ENCODE data around the gene C1QTNF12. TPM values are rescaled to one million over a fixed set of nuclear protein-coding genes. Genes with fewer than 3 reads are reported as not detected.
A peak's percentile ranks its signal among the peaks of the same experiment; 100 is the strongest.

C1QTNF12 gene, protein sequence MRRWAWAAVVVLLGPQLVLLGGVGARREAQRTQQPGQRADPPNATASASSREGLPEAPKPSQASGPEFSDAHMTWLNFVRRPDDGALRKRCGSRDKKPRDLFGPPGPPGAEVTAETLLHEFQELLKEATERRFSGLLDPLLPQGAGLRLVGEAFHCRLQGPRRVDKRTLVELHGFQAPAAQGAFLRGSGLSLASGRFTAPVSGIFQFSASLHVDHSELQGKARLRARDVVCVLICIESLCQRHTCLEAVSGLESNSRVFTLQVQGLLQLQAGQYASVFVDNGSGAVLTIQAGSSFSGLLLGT
- 0.28 and 2.1 TPM in 2 replicates for total RNA-seq (ENCODE audit: low replicate concordance)

DNA sequence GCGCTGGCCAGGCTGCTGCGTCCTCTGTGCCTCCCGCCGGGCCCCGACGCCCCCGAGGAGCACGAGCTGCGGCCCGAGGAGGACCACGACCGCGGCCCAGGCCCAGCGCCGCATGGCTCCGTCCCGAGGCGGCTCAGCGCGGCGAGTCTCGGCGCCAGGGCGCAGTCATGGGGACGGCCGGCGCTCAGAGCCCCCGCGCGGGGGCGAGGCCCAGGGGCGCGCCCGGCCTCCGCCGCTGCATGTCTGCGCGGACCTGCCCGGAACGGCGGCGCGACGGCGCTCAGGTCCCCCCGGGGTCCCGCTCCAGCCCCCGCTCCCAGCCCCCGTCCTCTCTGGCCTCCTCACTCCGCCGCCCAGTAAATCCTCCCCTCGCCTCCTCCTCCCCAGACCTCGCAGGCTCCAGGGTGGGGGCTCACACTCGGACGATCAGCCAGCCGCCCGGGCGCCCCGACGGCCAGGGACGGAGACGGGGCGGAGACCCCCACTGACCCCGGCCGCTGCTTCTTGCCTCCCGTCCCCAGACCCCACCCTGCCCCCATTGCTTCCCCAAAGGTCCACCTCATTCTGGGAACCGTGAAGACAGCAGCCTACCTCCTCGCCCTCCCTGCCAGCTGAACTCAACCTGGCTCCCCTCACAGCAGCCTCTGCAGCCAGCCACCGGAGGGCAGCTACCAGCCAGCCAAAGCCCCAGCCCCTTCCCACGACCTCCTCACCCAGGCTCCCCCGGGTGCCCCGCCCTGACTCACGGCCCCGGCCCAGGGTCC is at the start of gene C1QTNF12:
Gene C1QTNF12 (minus strand): TSS at position 146 of the 764 bp plus-strand sequence. CDS start 32 bp downstream, at position 114.
- H3K9me3 ChIP-seq (ENCODE audit: low read depth) = no peaks in the 10 kb centered on the region
- H3K79me2 ChIP-seq (ENCODE audit: low read depth) = no peaks in the 10 kb centered on the region
- peaks cover 4% of the 10 kb centered on the region for H3K27me3 Mint-ChIP-seq (ENCODE audit: insufficient read depth, low read depth)
- peak within 1 kb of the TSS; percentile 64 for H3K4me3 Mint-ChIP-seq
- peaks cover 30% of the 10 kb centered on the region for H3K27me3 ChIP-seq
- H3K36me3 Mint-ChIP-seq = no peaks in the 10 kb centered on the region
- peaks cover 5% of the 10 kb centered on the region for H3K4me1 ChIP-seq
- TF ChIP-seq EZH2phosphoT487 (IDR thresholded peaks at IDR 0.05) (no peak), CTCF (IDR thresholded peaks at IDR 0.05) (no peak), EZH2 (IDR thresholded peaks at IDR 0.05) (peak; percentile 50)
- H2AFZ ChIP-seq (replicated peaks) = peak within 1 kb of the TSS; percentile 48
- H3K4me3 ChIP-seq = peak within 1 kb of the TSS; percentile 18
- H3F3A ChIP-seq (ENCODE audit: low read depth) = peaks cover 12% of the 10 kb centered on the region
- H4K20me1 ChIP-seq (ENCODE audit: low read depth) = peaks cover 19% of the 10 kb centered on the region
- no peaks in the 10 kb centered on the region for H3K4me1 Mint-ChIP-seq
- no peaks in the 10 kb centered on the region for H3K36me3 ChIP-seq
- H3K4me2 ChIP-seq = peak within 1 kb of the TSS; percentile 68
- H3K27ac Mint-ChIP-seq = no peak within 1 kb of the TSS
- no peaks in the 10 kb centered on the region for H3K9me3 Mint-ChIP-seq
- no peak within 1 kb of the TSS for H3K9ac ChIP-seq
- peak; percentile 64 for DNase-seq (ENCODE audit: low spot score)
- no peak within 1 kb of the TSS for H3K27ac ChIP-seq

- Histone ChIP-seq H3K9me3 (ENCODE audit: low read depth) (no peaks in the 10 kb centered on the region), H3K79me2 (ENCODE audit: low read depth) (no peaks in the 10 kb centered on the region), H2AFZ (replicated peaks) (no peak overlapping the region), H3F3A (ENCODE audit: low read depth) (no peaks in the 10 kb centered on the region), H3K4me2 (no peak overlapping the region), H3K27ac (no peak overlapping the region), H3K4me3 (no peak overlapping the region), H3K4me1 (no peaks in the 10 kb centered on the region), H4K20me1 (ENCODE audit: low read depth) (peaks cover 27% of the 10 kb centered on the region), H3K9ac (no peak overlapping the region), H3K36me3 (no peaks in the 10 kb centered on the region), H3K27me3 (no peaks in the 10 kb centered on the region)
- Mint-ChIP-seq H3K36me3 (no peaks in the 10 kb centered on the region), H3K27ac (no peak overlapping the region), H3K27me3 (ENCODE audit: insufficient read depth, low read depth) (no peaks in the 10 kb centered on the region), H3K4me3 (no peak overlapping the region), H3K9me3 (no peaks in the 10 kb centered on the region), H3K4me1 (no peaks in the 10 kb centered on the region)
- no peak for TF ChIP-seq EZH2 (IDR thresholded peaks at IDR 0.05)
- TF ChIP-seq CTCF (IDR thresholded peaks at IDR 0.05) = no peak
- TF ChIP-seq EZH2phosphoT487 (IDR thresholded peaks at IDR 0.05) = no peak
- no peak for DNase-seq (ENCODE audit: low spot score)
These were observed 48.8 kb upstream of the C1QTNF12 start for GRCh38 chr1:1295154-1295923.

- Histone ChIP-seq H3K4me2 (no peak overlapping the region), H3K27ac (no peak overlapping the region), H3K79me2 (ENCODE audit: low read depth) (no peaks in the 10 kb centered on the region), H2AFZ (replicated peaks) (no peak overlapping the region), H3K9me3 (ENCODE audit: low read depth) (no peaks in the 10 kb centered on the region), H3F3A (ENCODE audit: low read depth) (no peaks in the 10 kb centered on the region), H3K4me1 (no peaks in the 10 kb centered on the region), H3K36me3 (no peaks in the 10 kb centered on the region), H3K9ac (no peak overlapping the region), H4K20me1 (ENCODE audit: low read depth) (peaks cover 17% of the 10 kb centered on the region), H3K27me3 (no peaks in the 10 kb centered on the region), H3K4me3 (no peak overlapping the region)
- Mint-ChIP-seq H3K36me3 (no peaks in the 10 kb centered on the region), H3K27me3 (ENCODE audit: insufficient read depth, low read depth) (no peaks in the 10 kb centered on the region), H3K9me3 (no peaks in the 10 kb centered on the region), H3K27ac (no peak overlapping the region), H3K4me1 (no peaks in the 10 kb centered on the region), H3K4me3 (no peak overlapping the region)
- TF ChIP-seq EZH2phosphoT487 (IDR thresholded peaks at IDR 0.05) (no peak), CTCF (IDR thresholded peaks at IDR 0.05) (no peak), EZH2 (IDR thresholded peaks at IDR 0.05) (no peak)
- no peak for DNase-seq (ENCODE audit: low spot score)
These were observed 47.8 kb upstream of the C1QTNF12 start for GRCh38 chr1:1294250-1294890.

All from neural progenitor cell (in vitro differentiated cells).